K562 (cell line): ENCODE data around the gene ATP5MG. TPM values are rescaled to one million over a fixed set of nuclear protein-coding genes. Genes with fewer than 3 reads are reported as not detected.

Source experiments
- ARID3A ChIP-seq: IDR thresholded peaks from 2 replicates; pipeline ENCODE4 v1.6.1; 2012; ENCODE audit warnings: low read depth, low read length, improper control_type of control experiment, borderline replicate concordance
- CXXC5 ChIP-seq: fragments of 250-450 bp; sonication (Bioruptor Pico); IDR thresholded peaks from 2 replicates; pipeline ENCODE4 v1.8.0; 2022; ENCODE audit warnings: inconsistent platforms, mild to moderate bottlenecking, moderate library complexity
- FOXA3 ChIP-seq, 2 experiments: fragments of 450-650 bp in 1 of 2; sonication (generic) in 1 of 2; formaldehyde crosslinking; IDR thresholded peaks in 1 of 2; conservative IDR thresholded peaks in 1 of 2; 2 replicates each; pipeline versions ENCODE4 v1.4.0 to v1.8.0; 2020 to 2022; ENCODE audit warnings: mild to moderate bottlenecking in 2 of 2, missing genetic modification reagents in 1 of 2
- HOMEZ ChIP-seq: fragments of 250-450 bp; sonication (Bioruptor Pico); IDR thresholded peaks from 2 replicates; pipeline ENCODE4 v1.4.0; 2020; ENCODE audit warnings: mild to moderate bottlenecking, moderate library complexity
- MEF2D ChIP-seq: conservative IDR thresholded peaks from 2 replicates; pipeline ENCODE4 v1.6.1; 2016; ENCODE audit warnings: low read depth, missing genetic modification characterization, missing compliant biosample characterization
- MITF ChIP-seq: IDR thresholded peaks from 2 replicates; pipeline ENCODE4 v1.6.1; 2014; ENCODE audit warnings: antibody characterized with exemption
- PREB ChIP-seq: sonication (generic); formaldehyde crosslinking; IDR thresholded peaks from 2 replicates; pipeline ENCODE4 v1.8.1; 2023; ENCODE audit warnings: mild to moderate bottlenecking, missing genetic modification reagents
- THRA ChIP-seq: fragments of 450-650 bp; IDR thresholded peaks from 2 replicates; pipeline ENCODE4 v1.6.1; 2017; ENCODE audit warnings: mild to moderate bottlenecking, moderate library complexity
- U2AF2 ChIP-seq: fragments of 200-400 bp; formaldehyde crosslinking; optimal IDR thresholded peaks from 2 replicates; pipeline ENCODE3; 2017; ENCODE audit warnings: low read depth, mild to moderate bottlenecking, low read length
- WHSC1 ChIP-seq: IDR thresholded peaks from one replicate; pipeline ENCODE4 v1.6.1; 2012; ENCODE audit warnings: low read length, control low read depth, inconsistent platforms
- ZBTB12 ChIP-seq: fragments of 250-450 bp; sonication (Bioruptor Pico); IDR thresholded peaks from 2 replicates; pipeline ENCODE4 v1.4.0; 2020
- ZBTB34 ChIP-seq: fragments of 250-450 bp; sonication (Bioruptor Pico); IDR thresholded peaks from 2 replicates; pipeline ENCODE4 v1.8.0; 2021; ENCODE audit warnings: mild to moderate bottlenecking, moderate library complexity
- ZC3H8 ChIP-seq: fragments of 450-650 bp; IDR thresholded peaks from 2 replicates; pipeline ENCODE4 v1.6.1; 2017
- ZNF184 ChIP-seq: sonication (generic); formaldehyde crosslinking; IDR thresholded peaks from 2 replicates; pipeline ENCODE4 v1.5.0; 2020; ENCODE audit warnings: missing genetic modification reagents
- ZNF512 ChIP-seq: IDR thresholded peaks from 2 replicates; pipeline ENCODE4 v1.6.1; 2016; ENCODE audit warnings: missing genetic modification characterization, missing compliant biosample characterization
- polyA plus RNA-seq, 8 experiments: library from polyadenylated mRNA; depleted of rRNA in 4 of 8; stranded (reverse) in 5 of 8; unstranded in 3 of 8; fragments of >200 nt; fragmentation: Nextera tagmentation in 2 of 8; fragmentation: Illumina TruSeq in 1 of 8; extraction: Ambion mirVana in 2 of 8; extraction: Trizol in 1 of 8; gene quantifications; 2 replicates each; pipeline versions ENCODE4 v1.2.1 to v1.2.3, GENCODE V29; 2011 to 2014; ENCODE audit warnings: inconsistent platforms in 1 of 8, missing spikeins in 1 of 8
- total RNA-seq, 7 experiments: library from RNA; depleted of rRNA in 6 of 7; stranded (reverse); fragments of >200 nt in 6 of 7; fragmentation: Illumina TruSeq in 2 of 7; extraction: Trizol in 2 of 7; gene quantifications; 2 replicates each; pipeline versions ENCODE4 v1.2.1 to v1.2.3, GENCODE V29; 2011 to 2021; ENCODE audit warnings: low replicate concordance in 1 of 7

Gene ATP5MG
- total and polyA plus RNA-seq, 9 of the 15 experiments (the other 6 are each of a cell fraction or from before 2014, with no cell fraction given), result 301 to 2,138 (median 434) TPM

- no peak for TF ChIP-seq PREB (CRISPR knock-in tag)
- no peak for TF ChIP-seq THRA
- TF ChIP-seq ZNF184 (CRISPR knock-in tag), result no peak
- TF ChIP-seq MITF, result no peak
- TF ChIP-seq MEF2D (tag), result no peak
- no peak for TF ChIP-seq ZNF512 (tag)
- peak; percentile 78 for TF ChIP-seq ZBTB12 (CRISPR knock-in tag)
- no peak for TF ChIP-seq ARID3A
- no peak for TF ChIP-seq FOXA3 (CRISPR knock-in tag; conservative IDR thresholded peaks at IDR 0.05 in 1 of 2, IDR thresholded peaks at IDR 0.05 in 1 of 2)
- 0 out of 2 replicates have a peak, but pooled peaks have one; percentile 35 for TF ChIP-seq ZC3H8
- TF ChIP-seq ZBTB34 (CRISPR knock-in tag), result no peak
- peak; percentile 97 for TF ChIP-seq CXXC5 (CRISPR knock-in tag)
- no peak for TF ChIP-seq HOMEZ (CRISPR knock-in tag)
- TF ChIP-seq U2AF2, result no peak
- TF ChIP-seq WHSC1, result no peak
Observed at GRCh38 chr11:118435893-118436624, 34.7 kb downstream of the ATP5MG start, which contains the start of gene KMT2A (continued).
